Measurements from ENCODE around the gene RUNDC3A.

DNA sequence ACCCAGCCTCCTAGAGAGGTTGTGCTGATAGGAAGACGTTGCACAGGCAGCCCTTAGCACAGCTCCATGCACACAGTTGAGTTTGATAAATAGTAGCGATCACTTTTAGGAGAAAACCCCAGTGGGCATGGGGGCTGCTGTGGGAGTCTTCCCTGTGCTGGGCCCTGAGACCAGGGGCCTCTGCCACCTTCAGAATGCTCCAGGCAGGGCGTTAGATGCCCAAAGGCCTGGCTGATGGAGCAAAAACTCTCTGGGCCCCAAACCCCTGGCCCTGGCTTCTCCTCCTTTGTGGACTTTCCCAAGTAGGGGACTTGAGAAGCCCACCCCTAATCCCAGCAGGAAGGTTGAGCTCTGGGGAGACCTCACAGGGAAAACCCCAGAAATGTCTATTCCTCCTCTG, 26.1 kb upstream of the RUNDC3A start:
- TF ChIP-seq, protein P1, sequence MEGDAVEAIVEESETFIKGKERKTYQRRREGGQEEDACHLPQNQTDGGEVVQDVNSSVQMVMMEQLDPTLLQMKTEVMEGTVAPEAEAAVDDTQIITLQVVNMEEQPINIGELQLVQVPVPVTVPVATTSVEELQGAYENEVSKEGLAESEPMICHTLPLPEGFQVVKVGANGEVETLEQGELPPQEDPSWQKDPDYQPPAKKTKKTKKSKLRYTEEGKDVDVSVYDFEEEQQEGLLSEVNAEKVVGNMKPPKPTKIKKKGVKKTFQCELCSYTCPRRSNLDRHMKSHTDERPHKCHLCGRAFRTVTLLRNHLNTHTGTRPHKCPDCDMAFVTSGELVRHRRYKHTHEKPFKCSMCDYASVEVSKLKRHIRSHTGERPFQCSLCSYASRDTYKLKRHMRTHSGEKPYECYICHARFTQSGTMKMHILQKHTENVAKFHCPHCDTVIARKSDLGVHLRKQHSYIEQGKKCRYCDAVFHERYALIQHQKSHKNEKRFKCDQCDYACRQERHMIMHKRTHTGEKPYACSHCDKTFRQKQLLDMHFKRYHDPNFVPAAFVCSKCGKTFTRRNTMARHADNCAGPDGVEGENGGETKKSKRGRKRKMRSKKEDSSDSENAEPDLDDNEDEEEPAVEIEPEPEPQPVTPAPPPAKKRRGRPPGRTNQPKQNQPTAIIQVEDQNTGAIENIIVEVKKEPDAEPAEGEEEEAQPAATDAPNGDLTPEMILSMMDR (conservative IDR thresholded peaks at IDR 0.05 in 1 of 2, IDR thresholded peaks at IDR 0.05 in 1 of 2; ENCODE audit: extremely low read depth in 1 of 2, insufficient read depth in 1 of 2, low read depth in 1 of 2, low read length in 2 of 2), result no peak
- TF ChIP-seq EZH2 (IDR thresholded peaks at IDR 0.05; ENCODE audit: borderline replicate concordance, low read length), result no peak
